ENCODE measurements around the gene AFDN. TPM values are rescaled to one million over a fixed set of nuclear protein-coding genes. Genes with fewer than 3 reads are reported as not detected.

The AFDN gene, protein sequence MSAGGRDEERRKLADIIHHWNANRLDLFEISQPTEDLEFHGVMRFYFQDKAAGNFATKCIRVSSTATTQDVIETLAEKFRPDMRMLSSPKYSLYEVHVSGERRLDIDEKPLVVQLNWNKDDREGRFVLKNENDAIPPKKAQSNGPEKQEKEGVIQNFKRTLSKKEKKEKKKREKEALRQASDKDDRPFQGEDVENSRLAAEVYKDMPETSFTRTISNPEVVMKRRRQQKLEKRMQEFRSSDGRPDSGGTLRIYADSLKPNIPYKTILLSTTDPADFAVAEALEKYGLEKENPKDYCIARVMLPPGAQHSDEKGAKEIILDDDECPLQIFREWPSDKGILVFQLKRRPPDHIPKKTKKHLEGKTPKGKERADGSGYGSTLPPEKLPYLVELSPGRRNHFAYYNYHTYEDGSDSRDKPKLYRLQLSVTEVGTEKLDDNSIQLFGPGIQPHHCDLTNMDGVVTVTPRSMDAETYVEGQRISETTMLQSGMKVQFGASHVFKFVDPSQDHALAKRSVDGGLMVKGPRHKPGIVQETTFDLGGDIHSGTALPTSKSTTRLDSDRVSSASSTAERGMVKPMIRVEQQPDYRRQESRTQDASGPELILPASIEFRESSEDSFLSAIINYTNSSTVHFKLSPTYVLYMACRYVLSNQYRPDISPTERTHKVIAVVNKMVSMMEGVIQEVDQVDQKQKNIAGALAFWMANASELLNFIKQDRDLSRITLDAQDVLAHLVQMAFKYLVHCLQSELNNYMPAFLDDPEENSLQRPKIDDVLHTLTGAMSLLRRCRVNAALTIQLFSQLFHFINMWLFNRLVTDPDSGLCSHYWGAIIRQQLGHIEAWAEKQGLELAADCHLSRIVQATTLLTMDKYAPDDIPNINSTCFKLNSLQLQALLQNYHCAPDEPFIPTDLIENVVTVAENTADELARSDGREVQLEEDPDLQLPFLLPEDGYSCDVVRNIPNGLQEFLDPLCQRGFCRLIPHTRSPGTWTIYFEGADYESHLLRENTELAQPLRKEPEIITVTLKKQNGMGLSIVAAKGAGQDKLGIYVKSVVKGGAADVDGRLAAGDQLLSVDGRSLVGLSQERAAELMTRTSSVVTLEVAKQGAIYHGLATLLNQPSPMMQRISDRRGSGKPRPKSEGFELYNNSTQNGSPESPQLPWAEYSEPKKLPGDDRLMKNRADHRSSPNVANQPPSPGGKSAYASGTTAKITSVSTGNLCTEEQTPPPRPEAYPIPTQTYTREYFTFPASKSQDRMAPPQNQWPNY (N-terminal part only)
- 168 TPM for total RNA-seq

DNA sequence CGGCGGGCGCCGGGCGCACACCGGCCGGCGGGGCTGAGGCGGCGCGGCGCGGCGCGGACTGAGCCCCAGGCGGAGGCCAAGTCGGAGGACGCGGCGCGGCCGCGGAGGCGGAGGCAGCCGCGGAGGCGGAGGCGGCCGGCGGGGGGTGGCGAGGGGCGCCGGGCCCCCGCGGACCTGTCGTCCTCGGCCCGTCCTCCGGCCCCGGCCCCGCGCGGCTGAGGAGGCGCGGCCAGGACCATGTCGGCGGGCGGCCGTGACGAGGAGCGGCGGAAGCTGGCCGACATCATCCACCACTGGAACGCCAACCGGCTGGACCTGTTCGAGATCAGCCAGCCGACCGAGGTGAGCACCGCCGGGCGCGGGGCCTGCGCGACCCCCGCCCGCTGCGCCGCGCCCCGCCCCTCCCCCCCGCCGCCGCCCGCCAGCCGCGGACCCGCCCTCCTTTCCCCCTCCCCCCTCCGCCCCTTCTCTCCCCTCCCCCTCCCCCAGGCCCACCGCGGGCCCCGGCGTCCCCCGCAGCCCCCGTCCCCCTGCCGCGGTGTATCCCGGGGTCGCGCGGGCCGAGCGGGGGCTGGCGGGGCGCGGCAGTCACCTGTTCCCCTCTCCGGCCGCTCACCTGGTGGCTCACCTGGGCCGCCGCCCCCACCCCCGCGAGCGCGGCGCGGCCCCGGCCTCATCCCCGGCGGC, at the start of gene AFDN:
AFDN (plus strand) TSS at position 16 of the 687 bp plus-strand sequence; CDS start at position 238, 222 bp downstream.
- no peak for DNase-seq (ENCODE audit: low spot score)

DNA sequence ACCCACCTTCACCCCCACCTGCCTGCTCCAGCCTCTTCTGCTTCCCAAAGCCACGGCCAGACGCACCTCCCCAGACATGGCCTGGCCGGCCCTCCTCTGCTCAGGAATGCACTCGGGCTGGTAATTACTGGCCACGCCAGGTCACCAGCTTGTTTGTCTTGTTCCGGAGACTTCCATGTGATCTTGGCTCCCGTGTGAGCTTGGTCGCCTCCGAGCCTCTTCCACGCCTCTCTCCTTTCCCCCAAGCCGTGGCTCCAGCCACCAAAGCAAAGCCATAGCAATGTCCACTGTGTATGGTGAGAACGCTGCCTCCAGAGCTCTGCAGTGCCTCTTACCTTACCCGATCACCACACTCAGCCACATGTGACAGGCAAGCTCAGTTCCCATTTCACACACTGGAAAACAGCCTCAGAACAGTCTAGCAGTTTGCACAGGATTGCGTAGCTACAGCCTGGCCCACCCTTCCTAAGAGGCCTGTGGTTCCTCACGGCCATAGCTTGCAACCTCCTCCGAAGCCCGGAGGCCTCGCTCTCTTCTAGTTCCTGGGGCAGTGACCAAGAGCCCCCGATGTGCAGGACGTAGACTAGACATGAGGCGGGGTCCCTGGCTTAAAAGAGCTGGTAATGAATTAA, 48.1 kb upstream of the AFDN start:
- DNase-seq (ENCODE audit: low spot score) = peak; percentile 59

DNA sequence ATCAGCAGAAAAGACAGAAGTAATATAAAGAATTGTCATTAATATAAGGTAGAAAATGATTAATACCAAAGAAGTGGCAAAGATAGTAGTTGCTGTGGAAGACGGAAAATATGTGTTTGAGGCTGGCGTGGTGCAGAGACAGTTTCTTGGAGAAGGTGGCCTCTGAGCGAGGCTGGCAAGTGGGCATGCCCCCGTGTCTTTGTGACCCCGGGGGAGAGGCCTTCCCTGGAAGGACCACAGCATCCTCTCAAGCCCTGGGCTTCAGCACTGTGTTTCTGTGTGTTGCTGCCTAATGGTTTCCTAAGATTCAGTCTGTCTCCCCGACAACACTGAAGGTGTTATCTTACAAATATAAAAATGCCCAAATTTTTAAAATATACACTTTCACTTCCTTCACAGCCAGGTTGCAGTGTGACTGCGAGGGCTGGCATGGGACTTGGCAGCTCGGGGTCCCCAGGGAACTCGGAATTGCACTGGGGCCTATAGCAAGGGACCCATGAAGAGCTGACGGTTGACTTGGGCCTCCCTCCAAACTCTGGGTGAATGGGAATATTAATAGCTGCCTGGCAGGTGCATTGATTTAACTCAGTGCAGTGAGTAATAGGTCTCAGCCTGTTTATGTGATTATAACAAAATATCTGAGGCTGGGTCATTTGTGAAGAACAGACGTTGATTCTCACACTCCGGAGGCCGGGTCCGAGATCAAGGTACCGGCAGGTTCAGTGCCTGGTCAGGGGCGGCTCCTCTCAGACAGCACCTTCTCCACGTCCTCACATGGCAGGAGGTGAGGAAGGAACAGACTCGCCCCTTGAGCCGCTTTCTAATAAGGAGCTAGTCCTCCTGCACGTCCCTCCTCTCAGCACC, 47.4 kb upstream of the AFDN start:
- no peak for DNase-seq (ENCODE audit: low spot score)

DNA sequence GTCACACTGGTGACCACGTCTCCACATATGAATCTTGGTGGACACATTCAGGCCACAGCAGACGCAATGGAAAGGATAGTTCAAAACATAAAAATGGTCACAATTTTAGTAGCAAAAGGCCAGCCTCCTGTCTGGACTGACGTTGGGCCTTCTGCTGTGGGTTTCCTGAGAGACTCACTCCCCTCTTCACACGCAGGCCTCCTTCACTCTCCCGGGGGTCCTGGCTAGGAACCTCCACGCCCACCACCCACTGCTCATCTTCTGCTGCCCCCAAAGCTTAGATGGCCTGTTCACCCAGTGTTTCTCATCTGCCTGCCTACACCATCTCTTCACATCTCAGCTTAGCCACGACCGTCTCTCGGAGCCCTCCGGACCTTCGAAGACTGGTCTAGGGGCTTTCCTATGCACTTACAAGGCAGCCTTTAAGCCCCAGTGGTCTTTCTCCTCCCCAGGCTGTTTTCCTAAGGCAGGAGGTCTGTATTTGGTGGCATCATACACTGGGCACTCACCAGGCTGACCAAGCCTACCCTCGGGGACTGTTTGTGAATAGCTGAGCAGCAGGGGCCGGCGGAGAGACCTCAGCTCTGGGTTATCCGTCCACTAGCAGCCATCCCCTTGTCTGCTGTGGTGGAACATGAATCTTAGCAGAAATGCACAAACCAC, 46.6 kb upstream of the AFDN start:
- DNase-seq (ENCODE audit: low spot score) = no peak

DNA sequence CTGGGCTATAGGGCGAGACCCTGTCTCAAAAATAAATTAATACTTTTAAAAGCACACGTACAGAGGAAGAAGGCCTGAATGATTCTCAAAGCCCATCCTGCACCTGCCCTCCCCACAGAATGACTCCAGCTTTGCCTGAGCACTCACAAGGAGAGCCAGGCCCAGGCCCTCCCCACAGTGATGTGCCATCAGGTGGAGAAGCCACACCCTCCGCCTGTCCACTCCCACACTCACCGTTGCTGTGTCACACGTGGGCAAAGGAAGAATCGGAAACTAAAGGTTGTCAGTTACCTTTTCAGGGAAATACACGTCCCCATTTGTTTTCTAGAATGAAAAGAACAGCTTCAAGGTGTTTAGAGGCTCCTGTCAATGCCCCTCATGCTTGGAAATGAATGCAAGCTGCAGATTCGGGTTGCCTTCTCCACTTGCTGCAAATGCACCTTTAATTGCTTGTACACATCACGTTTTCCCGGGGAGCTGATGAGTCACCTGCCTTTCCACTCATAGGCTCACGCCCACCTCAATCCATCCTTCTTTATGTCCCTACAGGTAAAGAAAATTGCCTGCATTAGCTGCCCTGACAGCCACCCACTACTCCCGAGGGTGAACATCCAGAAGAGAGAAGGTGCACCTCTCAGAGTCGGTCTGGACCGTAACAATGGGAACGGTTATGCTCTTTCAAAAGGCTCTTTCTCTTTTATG, 45.5 kb upstream of the AFDN start:
- no peak for DNase-seq (ENCODE audit: low spot score)

DNA sequence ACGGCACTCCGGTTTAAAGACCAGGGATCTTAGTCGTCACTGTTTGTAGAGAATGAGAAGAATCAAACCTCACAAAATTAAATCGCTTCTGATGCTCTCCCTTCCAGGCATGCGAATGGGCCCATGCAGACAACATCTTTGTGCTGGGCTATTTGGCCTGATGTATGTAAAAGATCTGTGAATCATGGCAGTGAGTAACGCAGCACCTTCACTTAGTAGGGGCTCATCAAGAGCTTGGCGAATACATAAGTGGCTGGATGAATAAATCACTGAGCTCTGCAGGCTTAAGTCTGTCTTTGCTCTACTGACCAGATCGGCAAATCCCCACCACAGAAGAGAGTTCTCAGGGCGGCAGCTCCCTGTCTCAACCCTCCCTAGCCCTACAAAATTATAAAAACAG, 44.8 kb upstream of the AFDN start:
- no peak for DNase-seq (ENCODE audit: low spot score)

DNA sequence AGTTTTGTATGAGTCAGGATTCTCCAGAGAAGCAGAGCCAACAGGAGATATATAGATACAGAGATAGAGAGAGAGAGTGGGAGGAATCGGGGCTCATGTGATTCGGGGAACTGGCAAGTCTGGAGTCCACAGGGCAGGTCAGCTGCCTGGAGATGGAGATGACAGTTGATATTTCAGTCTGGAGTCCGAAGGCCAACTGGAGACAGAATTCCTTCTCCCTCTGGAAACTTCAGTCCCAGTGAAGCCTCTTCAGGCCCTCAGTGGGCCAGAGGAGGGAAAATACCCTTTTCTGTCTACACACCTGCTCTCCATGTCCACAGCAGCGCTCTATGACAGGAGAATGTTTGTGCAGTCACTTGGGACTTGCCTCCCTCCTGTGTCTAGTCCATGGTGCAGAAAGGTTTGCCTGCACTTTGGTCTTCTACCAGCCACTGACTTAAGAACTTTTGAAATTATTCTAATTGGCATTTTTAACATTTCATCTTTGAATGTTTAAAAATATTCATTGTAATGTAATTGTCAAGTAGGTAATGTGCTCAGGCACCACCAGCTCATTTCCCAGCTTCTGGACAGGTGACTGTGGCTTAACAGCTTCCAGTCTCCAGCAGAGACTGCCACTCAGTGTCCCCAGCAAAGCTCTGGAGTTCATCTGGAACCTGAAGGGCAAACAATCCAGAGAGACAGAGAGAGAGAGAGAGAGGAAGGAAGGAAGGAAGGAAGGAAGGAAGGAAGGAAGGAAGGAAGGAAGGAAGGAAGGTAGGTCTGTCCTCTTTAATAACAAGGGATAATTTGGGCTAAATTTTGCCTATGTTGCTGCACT, 43.8 kb upstream of the AFDN start:
- DNase-seq (ENCODE audit: low spot score) = no peak

DNA sequence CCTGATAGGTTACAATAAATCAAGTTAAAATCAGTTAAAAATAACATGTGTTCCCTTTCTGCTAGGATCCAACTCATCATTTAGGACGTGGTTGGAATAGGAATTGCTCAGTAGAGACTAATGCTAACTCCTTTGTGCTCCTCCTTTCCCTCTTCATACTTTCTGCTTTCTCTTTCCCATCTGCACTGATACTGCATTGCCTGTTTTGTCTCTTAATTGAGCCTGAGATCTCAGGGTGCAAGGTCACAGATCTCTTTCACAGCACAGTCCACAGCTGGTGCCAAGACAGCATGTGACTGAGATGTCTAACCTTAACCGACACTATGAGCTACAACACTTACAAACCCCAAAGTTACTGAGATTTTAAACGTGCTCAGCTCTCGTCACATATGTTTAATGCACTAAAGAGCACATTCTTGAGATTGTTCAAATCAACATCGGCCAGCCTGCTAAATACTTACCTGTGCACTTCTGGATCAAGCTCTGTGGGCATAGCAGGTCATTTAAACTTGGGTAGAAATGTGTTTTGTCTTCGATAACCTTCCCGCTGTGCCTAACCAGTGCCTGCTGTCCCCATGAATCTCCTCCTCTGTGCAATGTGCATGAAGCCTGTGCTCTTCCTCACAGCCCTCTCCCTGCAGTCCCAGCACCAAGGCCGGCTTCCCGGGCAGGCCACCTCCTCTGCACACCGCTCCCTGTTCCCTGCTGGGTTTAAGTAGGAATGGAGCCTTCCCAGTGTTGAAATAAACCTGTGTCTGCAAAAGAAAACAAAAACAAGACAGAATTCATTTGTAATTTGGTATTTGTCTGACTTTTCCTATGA, 39.6 kb upstream of the AFDN start:
- no peak for DNase-seq (ENCODE audit: low spot score)

DNA sequence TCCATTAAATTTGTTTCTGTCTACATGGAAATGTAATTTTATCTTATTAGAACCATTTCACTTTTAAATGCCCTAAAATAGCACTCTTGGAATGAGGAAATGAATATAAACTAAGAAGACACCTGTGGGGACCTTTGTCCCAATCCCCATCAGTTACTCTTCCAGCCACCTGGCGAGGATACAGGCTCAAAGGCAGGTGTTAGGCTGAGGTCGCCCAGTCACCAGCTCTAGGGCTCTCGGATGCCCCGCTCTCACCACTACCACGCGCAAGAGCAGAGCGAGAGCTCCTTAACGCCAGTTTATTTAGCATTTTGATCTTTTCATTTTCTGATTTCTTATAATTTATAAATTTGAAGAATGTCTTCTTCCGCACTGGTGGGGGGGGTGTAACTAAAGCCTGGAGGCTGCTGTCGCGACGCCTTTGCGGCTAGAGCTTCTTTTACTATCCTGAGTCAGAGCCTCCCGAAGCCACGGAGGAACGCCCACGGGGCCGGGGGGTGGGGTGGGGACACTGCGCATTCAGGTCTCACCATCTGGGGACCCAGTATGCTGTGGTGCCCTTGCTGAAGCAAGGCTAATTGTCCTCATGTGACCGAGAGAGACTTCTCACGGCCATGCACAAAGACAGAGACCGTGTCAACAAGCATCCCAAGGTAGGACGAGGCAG, 38.7 kb upstream of the AFDN start:
- DNase-seq (ENCODE audit: low spot score) = no peak

DNA sequence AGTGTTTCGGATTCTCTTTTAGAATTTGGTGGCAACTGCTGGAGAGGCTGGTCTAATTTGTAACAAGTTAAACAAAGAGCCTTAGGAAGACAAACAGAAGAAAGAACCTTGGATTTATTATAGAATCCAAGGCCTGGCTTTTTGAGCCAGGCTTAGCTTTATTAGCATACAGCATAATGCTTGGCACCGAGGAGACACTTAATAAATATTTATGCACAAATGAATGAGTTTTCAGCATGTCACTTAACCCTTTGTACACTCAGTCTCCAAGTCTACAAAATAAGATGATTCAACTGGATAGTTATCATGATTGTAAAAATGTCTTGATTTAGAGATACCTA, 38.2 kb upstream of the AFDN start:
- no peak for DNase-seq (ENCODE audit: low spot score)

DNA sequence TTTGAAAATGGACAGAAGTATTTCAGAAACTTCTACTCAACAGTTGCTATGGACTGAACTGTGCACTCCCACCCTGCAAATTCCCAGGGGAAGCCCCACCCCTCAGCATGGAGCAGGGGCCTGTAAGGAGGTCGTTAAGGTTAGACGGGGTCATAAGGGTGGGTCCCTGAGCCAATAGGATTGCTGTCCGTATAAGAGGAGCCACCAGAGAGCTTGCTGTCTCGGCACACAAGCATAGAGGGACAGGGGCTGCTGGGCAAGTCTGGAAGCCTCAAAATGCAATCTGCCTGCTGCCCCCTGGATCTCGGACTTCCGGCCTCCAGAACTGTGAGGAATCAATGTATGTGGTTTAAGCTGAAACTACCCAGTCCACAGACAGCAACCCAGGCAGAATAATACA, 37.4 kb upstream of the AFDN start:
- DNase-seq (ENCODE audit: low spot score) = no peak

DNA sequence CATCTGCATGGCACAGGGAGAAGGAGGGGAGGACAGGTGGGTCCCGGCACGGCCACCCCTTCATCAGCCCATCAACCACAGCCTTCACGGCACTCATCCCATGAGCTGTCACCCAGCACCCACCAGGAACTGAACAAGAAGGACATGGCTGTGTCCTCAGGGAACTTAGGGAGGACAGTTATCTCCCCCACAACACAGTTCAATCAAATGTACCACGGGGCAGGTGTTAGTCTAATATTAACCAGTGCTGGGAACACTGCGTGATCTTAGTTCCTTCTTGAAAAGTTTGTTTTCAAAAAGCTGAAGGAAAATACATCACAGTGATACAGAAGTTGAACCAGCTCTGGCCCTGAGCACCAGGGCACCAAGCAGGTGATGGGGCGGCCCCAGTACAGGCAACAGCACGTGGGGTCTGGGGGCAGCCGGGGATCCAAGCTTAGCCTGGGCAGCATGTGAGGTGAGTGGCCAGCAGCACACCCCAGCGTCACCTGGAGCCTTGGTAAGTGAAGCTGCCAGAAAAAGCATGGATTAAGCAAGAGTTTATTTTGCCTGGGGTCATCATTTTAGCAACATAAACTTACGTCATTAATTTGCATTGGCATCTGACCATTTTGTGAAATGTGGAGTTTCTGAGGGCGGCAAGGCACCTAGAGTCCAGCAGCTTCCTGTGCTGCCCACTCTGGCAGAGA, 35.5 kb upstream of the AFDN start:
- DNase-seq (ENCODE audit: low spot score) = no peak

DNA sequence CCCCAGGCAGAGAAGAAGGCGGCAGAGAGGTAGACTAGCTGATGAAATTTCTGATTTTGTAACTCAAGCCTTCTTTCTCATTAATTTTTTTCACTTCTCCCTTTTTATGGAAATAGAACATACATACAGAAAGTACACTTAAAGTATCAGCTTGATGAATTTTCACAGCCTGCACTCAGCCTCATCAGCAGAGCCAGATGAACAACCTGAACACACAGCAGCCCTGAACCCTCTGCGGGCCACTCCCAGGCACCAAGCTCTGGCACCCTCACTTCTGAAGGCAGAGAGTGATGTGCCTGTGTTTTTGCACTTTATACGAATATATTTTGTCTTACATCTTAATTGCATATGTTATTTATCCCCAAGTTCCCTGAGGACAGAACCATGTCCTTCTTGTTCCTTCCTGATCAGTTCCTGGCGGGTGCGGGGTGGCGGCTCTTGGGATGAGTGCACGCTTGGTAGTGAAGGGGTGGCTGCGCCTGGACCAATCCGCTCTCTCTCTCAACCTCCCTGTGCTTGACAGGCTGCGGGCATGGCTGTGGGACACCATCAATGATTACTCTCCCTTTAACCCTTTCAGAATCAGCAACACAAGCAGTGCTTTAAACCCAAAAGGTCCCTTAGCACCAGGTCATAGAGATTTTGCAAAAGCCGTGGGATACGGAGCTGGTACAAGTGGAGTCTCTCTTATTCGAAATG, 34.8 kb upstream of the AFDN start:
- no peak for DNase-seq (ENCODE audit: low spot score)

DNA sequence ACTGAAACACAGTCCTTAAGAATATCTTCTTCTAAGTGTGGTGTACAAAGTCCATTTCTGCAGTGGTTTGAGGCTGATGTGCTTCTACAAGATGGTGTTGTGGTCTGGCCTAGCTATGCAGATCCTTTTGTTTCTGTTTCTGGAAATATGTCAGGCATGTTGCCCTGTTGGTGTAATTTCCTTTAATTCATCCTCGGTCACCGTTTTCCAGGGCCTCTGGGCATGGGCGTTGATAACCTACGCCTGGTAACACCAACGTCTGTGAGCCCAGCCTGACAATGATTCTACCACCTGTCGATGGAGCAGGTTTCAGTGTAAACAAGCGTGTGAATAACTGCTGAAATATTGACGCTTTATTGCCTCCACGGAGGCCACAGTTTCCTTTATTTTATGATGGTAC, 33.3 kb upstream of the AFDN start:
- no peak for DNase-seq (ENCODE audit: low spot score)

Data from ureter (tissue), 1 donor.